Muscle of leg (tissue), 11 donors: ENCODE data around the gene OR52K2. TPM values are rescaled to one million over a fixed set of nuclear protein-coding genes. Genes with fewer than 3 reads are reported as not detected.
A peak's percentile ranks its signal among the peaks of the same experiment; 100 is the strongest.
"Not testable (repeated sequence)": the region's sequence is repeated elsewhere in the genome, so short reads cannot be mapped to it uniquely, and the experiment has no call there.

Experiments
- DNase-seq: peaks from one replicate; pipeline ENCODE4 v3.0.0; 2013
- H3K27ac ChIP-seq: one replicate; pipeline ENCODE4 v1.5.1; 2013; ENCODE audit warnings: mild to moderate bottlenecking, low read length, control low read depth
- H3K27me3 ChIP-seq: one replicate; pipeline ENCODE4 v1.6.1; 2013; ENCODE audit warnings: low read length; ENCODE audit not compliant: control insufficient read depth, insufficient read depth
- H3K36me3 ChIP-seq: one replicate; pipeline ENCODE4 v1.6.1; 2013; ENCODE audit warnings: low read length; ENCODE audit not compliant: control insufficient read depth, insufficient read depth
- H3K4me1 ChIP-seq: one replicate; pipeline ENCODE4 v1.6.1; 2013; ENCODE audit warnings: low read length; ENCODE audit not compliant: control insufficient read depth, insufficient read depth
- H3K4me3 ChIP-seq: one replicate; pipeline ENCODE4 v1.5.1; 2013; ENCODE audit warnings: low read length, control low read depth
- H3K9me3 ChIP-seq: replicated peaks from 2 replicates; pipeline ENCODE4 v1.6.1; 2013; ENCODE audit warnings: low read depth, low read length; ENCODE audit not compliant: control insufficient read depth
- WGBS: methylation state at CpG from one replicate; pipeline ENCODE4 v1.1.5; 2013; ENCODE audit warnings: missing lambda C conversion rate; ENCODE audit not compliant: insufficient coverage; 5-methylcytosine and 5-hydroxymethylcytosine counted together
- polyA plus RNA-seq, 8 donors: library from polyadenylated mRNA; unstranded; fragments of 120-200 nt; gene quantifications; one replicate each; pipeline versions ENCODE4 v1.2.1 to v1.2.3, GENCODE V29; 2013; ENCODE audit warnings: inconsistent platforms in 1 of 8, low replicate concordance in 1 of 8; ENCODE audit not compliant: insufficient read length in 8 of 8, insufficient read depth in 1 of 8
- total RNA-seq: library from RNA; stranded (reverse); fragments of 120-200 nt; gene quantifications from one replicate; pipeline ENCODE4 v1.2.4, GENCODE V29; 2013

OR52K2 gene
- total and polyA plus RNA-seq, 9 donors, result not detected

DNA sequence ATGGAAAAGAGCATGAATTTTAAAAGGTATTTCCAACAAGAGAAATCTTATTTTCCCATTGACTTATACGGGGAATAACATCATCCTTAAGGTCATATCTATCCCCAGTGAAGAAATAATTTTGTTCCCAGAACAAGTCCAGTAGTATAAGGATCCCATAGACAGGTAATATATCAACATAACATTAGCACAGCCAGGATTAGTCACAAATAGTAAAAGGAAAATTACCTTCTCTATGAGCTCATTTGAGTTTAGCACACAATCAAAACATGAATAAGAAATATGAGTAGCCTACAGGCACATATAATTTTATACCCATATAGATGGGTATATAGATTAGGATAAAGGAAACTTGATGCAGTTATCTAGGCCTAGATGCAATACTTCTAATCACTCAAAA is 30.5 kb downstream of the OR52K2 start:
- Histone ChIP-seq H3K36me3 (no peaks in the 10 kb centered on the region), H3K27ac (no peak overlapping the region), H3K27me3 (no peaks in the 10 kb centered on the region), H3K9me3 (no peaks in the 10 kb centered on the region), H3K4me1 (no peaks in the 10 kb centered on the region), H3K4me3 (no peak overlapping the region)
- no peak for DNase-seq
- no CpG with 5 or more reads among the region's 1 CpG for WGBS

DNA sequence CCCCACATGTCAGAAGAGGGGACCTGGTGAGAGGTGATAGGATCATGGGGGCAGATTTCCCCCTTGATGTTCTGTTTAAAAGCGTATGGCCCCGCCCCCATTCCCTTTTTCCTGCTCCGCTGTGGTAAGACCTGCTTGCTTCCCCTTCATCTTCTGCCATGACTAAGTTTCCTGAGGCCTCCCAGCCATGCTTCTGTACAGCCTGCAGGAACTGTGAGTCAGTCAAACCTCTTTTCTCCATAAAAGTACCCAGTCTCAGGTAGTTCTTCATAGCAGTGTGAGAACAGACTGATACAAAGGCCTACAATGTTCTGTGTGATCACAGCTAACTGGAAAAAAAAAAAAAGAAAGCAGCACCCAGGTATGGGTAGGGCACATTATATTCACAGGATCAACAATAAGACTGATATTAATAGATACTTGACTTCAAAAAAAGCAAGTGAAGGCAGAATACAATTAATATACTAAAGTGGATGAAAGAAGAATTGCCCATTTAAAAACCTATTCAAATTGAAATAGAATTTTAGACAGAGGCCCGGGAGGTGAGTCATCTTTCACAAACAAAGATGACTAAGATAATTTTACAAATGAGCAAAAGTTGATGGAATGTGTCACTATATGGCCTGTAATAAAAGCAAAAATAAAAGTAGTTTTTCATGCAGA is 31.6 kb downstream of the OR52K2 start:
- no peak overlapping the region for H3K4me3 ChIP-seq
- no peaks in the 10 kb centered on the region for H3K27me3 ChIP-seq
- H3K36me3 ChIP-seq, result no peaks in the 10 kb centered on the region
- 72% methylated on average over 3 of the region's 4 CpGs for WGBS
- no peak for DNase-seq
- no peak overlapping the region for H3K27ac ChIP-seq
- H3K4me1 ChIP-seq, result no peaks in the 10 kb centered on the region
- no peaks in the 10 kb centered on the region for H3K9me3 ChIP-seq

DNA sequence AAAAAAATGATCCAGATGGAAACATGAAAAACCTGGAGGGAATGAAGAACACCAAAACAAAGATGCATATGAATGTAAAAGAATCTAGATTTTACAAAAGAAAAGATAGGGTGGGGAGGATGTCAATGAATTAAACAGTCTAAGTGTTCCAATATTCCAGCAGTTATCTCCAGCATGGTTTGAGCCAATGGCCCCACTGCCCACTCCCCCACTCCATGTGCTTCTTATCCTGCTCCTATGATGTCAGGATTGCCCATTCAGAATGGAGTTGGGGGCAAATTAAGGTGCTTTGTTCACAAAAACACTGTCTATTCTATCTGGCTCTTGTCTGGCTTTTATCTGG is 32.1 kb downstream of the OR52K2 start:
- no peak for DNase-seq
- H3K4me1 ChIP-seq, result no peaks in the 10 kb centered on the region
- H3K4me3 ChIP-seq, result no peak overlapping the region

DNA sequence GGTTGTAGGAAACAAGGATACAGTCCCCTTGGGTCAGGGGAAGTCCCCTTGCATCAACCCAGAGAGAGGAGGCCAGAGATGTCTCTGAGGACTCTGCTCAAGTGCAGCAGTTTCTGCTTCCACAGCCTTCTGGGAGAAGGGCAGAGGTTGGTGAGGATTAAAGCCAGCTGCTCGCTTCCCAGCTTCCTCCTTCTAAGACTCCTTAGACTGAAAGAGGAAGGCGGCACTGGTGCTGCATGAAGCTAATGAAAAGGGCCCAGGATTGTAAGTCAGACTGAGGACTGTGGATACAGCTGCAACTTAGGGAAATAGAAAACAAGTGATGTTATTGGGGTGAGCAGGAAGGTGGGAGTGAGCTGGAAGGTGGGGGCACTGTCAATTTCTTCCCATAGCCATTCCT is 33.4 kb downstream of the OR52K2 start, which contains the start of gene OR52K1:
Gene OR52K1, plus strand, starts transcription at position 202 of the 400 bp plus-strand sequence. CDS start 6,255 bp downstream, outside the sequence.
- H3K9me3 ChIP-seq, result no peaks in the 10 kb centered on the region
- no peaks in the 10 kb centered on the region for H3K4me1 ChIP-seq
- no peaks in the 10 kb centered on the region for H3K27me3 ChIP-seq
- WGBS, result no CpG with 5 or more reads among the region's 2 CpGs
- DNase-seq, result peak; percentile 25
- H3K4me3 ChIP-seq, result no peak within 1 kb of the TSS
- no peak within 1 kb of the TSS for H3K27ac ChIP-seq
- no peaks in the 10 kb centered on the region for H3K36me3 ChIP-seq

More for the DNA sequence above, 32.1 kb downstream of the OR52K2 start:
- Histone ChIP-seq H3K36me3 (no peaks in the 10 kb centered on the region), H3K9me3 (no peaks in the 10 kb centered on the region), H3K27me3 (no peaks in the 10 kb centered on the region), H3K27ac (no peak overlapping the region)

DNA sequence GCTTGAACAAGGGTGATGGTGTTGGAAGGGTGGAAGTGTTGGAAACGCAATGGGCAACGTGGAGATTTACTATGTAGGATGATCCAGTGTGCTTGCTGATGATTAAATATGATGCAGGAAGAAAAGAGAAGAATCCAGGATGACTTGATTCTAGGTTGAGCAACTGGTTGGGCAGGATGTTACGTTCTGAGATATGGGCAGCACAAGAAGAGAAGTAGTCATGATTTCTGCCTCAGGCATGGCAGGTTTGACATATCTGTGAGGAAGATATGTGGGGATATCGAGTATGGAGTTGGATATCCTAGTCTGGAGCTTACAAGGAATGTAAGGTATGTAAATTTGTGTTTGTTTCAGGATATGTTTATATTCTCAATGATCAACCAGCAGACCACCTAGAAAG is 35.2 kb downstream of the OR52K2 start:
- no peak overlapping the region for H3K4me3 ChIP-seq
- no peaks in the 10 kb centered on the region for H3K9me3 ChIP-seq
- H3K36me3 ChIP-seq, result no peaks in the 10 kb centered on the region
- no peaks in the 10 kb centered on the region for H3K4me1 ChIP-seq
- no peak for DNase-seq
- H3K27ac ChIP-seq, result no peak overlapping the region
- WGBS, result 78% methylated on average over 3 of the region's 4 CpGs
- no peaks in the 10 kb centered on the region for H3K27me3 ChIP-seq

DNA sequence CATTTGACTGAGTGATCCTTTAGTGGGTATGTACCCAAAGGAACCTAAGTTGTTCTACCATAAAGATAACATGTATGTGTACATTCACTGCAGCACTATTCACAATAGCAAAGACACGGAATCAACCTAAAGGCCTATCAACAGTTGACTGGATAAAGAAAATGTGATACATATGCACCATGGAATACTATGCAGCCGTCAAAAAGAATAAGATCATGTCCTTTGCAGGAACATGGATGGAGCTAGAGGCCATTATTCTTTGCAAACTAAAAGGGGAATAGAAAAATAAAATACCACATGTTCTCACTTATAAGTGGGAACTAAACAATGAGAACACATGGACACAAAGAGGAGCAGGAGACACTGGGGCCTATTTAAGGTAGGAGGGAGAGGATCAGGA is 42.3 kb downstream of the OR52K2 start:
- DNase-seq, result not testable (repeated sequence)
- no CpG with 5 or more reads among the region's 2 CpGs for WGBS

DNA sequence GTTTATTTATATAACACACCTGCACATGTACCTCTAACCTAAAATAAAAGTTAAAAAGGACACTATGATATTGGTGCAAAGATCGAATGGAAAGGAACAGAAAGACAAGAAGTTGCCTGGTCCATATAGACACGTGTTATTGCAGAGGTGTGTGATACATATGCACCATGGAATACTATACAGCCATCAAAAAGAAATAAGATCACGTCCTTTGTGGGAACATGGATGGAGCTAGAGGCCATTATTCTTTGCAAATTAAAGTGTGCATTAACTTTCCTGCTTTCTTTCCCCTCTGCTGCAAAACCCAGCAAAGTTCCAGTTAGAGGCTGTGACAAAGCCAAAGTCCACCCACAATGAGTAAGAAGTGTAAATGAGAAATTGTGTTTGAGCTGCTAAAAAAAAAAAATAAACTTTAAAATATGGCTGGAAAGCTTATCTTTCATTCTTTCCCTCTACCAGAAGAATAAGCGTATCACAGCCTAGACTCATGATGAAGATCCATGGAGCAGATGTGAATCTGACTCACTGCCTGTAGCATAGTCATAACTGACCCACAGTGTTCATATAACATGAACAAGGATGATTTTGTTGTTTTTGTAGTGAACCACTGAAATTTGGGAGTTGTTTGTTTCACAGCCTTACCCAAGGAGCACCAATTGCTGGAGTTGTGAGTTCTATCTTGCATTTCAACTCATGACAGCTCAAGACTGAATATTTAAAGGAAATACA is 42.9 kb downstream of the OR52K2 start:
- Histone ChIP-seq H3K27me3 (no peaks in the 10 kb centered on the region), H3K4me1 (no peaks in the 10 kb centered on the region), H3K9me3 (no peaks in the 10 kb centered on the region), H3K4me3 (no peak overlapping the region), H3K27ac (no peak overlapping the region), H3K36me3 (no peaks in the 10 kb centered on the region)
- WGBS, result no CpG with 5 or more reads among the region's 4 CpGs
- no peak for DNase-seq

More for the DNA sequence above, 42.3 kb downstream of the OR52K2 start:
- H3K27me3 ChIP-seq, H3K4me1 ChIP-seq, H3K9me3 ChIP-seq, H3K36me3 ChIP-seq, H3K4me3 ChIP-seq, H3K27ac ChIP-seq: not testable (repeated sequence)

DNA sequence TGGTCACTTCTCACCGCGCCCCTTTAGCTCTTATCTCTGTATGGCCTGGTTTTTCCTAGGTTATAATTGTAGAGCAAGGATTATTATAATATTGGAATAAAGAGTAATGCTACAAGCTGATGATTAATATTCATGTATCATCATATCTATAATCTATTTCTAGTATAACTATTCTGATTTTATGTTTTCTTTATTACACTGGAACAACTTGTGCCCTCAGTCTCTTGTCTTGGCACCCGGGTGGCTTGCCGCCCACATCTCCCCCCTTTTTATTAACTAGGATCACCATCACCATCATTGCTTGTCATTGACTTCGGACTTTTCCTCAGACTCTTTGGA is 44.4 kb downstream of the OR52K2 start:
- H3K4me1 ChIP-seq, result no peaks in the 10 kb centered on the region
- DNase-seq, result no peak
- no peak overlapping the region for H3K27ac ChIP-seq
- H3K4me3 ChIP-seq, result no peak overlapping the region
- no peaks in the 10 kb centered on the region for H3K36me3 ChIP-seq
- no peaks in the 10 kb centered on the region for H3K9me3 ChIP-seq
- 100% methylated on average over 2 of the region's 5 CpGs for WGBS
- H3K27me3 ChIP-seq, result peaks cover 3% of the 10 kb centered on the region

DNA sequence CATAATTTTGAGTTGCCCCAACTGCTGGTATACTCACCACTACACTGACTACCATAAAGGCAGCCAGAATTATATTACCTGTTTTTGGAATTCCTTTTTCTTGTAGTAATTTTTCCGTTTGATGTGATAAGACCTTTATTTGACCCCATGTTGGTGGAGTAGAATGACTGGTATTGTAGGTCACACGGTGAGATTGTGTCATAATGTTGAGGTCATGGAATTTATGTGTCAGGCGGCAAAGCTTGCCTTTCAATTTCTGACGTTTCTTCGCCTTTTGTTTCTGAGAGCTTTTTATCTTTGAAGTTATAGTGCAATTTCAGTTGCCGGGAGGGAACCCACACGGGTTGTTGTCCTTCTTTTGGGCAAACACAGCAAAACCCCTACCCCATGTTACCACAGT is 46.4 kb downstream of the OR52K2 start:
- H3K9me3 ChIP-seq, result no peaks in the 10 kb centered on the region
- 50% methylated on average over 1 of the region's 7 CpGs for WGBS

DNA sequence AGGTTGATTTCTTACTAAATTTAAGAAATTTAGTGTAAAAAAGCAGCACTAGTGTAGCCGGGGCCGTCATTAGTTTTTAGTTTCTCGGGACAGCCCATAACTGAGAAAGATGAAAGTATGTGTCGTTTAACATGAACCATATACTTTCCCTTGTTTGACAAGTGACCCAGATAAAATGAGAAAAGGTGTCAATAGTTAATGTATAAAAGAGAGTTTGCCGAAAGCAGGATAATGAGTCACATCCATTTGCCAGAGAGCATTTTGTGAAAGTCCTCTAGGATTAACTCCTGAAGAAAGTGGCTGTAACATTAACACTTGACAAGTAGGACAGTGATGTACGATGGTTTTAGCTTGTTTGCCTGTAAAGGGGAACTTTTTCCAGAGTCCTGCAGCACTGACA is 46.9 kb downstream of the OR52K2 start:
- Histone ChIP-seq H3K27ac (no peak overlapping the region), H3K9me3 (no peaks in the 10 kb centered on the region), H3K4me1 (no peaks in the 10 kb centered on the region), H3K27me3 (peaks cover 3% of the 10 kb centered on the region), H3K4me3 (no peak overlapping the region), H3K36me3 (no peaks in the 10 kb centered on the region)
- 24% methylated on average over 2 of the region's 6 CpGs for WGBS
- DNase-seq, result no peak

More for the DNA sequence above, 46.4 kb downstream of the OR52K2 start:
- Histone ChIP-seq H3K36me3 (no peaks in the 10 kb centered on the region), H3K27ac (no peak overlapping the region), H3K27me3 (peaks cover 3% of the 10 kb centered on the region), H3K4me3 (no peak overlapping the region), H3K4me1 (no peaks in the 10 kb centered on the region)
- no peak for DNase-seq
